Measurements from ENCODE around the gene NRM.

NRM gene

DNA sequence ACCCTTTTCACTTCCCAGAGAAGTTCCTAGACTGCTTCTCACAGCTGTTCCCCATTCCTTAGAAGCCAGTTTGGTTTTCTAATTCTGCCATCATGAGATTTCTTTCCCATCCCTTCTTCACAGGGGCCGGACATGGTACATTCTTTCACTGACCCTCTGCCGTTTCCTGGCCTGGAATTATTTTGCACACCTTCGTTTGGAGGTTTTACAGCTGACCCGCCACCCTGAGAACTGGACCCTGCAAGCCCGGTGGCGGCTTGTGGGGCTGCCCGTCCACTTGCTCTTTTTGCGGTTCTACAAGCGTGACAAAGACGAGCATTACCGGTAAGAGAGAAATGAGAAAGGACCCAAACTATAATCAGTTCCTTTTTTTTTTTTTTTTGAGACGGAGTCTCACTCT is 39.6 kb downstream of the NRM start:
- DNase-seq = no peak
- no peaks in the 10 kb centered on the region for H3K9me3 ChIP-seq
- no peak overlapping the region for H3K4me3 ChIP-seq (ENCODE audit: low read depth, low read length)
- TF ChIP-seq CTCF (IDR thresholded peaks at IDR 0.05; ENCODE audit: low read depth, low read length) = no peak
- H3K27me3 ChIP-seq = no peaks in the 10 kb centered on the region
- H3K4me1 ChIP-seq = no peaks in the 10 kb centered on the region; the same call in 1 of the 2 replicates
- H3K36me3 ChIP-seq = peaks cover 51% of the 10 kb centered on the region

DNA sequence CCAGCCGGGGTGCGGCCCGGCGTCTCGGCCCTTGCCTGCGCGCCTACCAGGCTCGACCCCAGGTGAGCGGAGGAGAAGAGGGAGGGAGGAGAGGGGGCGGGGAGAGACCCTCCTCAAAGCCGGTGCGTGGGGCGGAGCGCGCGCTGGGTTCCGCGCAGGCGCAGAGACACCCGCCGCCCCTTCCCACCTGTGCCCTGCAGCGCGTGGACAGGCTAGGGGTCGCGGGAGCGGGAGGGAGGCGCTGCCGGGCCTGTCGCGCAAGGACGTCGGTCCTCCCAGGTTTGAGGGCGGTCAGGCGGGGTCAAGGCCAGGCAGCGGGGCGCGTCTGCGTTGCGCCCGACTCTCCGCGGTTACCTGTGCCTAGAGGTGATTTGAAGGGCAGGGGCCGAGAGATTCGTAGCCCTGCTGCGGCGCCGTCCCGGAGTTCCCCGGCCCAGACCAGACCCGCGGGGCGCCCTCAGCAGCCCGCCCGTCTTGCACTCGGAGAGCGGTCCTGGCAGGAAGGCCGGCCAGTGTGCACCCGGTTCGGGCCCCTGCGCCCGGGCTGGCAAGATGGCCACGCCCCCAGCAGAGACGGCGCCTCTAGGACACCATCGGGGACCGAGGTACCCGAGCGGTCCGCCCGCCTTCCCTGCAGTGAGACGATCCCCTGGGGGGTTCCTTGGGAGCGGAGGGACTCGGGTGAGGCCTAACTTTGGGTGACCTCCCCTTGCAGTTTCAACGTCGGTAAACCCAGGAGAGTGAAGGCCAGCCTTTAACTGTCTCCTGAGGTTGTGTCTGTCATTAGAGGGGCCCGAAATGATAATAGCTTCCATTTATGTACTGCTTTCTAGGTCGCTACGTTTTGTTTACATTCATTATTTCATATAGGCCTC is 43.3 kb downstream of the NRM start:
- no peaks in the 10 kb centered on the region for H3K27me3 ChIP-seq
- no peaks in the 10 kb centered on the region; the same call in 1 of the 2 replicates for H3K4me1 ChIP-seq
- H3K4me3 ChIP-seq (ENCODE audit: low read depth, low read length) = peak overlapping the region; percentile 87
- H3K36me3 ChIP-seq = peaks cover 17% of the 10 kb centered on the region
- no peak for TF ChIP-seq CTCF (IDR thresholded peaks at IDR 0.05; ENCODE audit: low read depth, low read length)
- H3K9me3 ChIP-seq = no peaks in the 10 kb centered on the region
- peak; percentile 85 for DNase-seq

GRCh38 chr6:30646450-30647241 is 44.1 kb downstream of the NRM start, which contains the start of gene C6orf136:
Gene C6orf136, plus strand, starts transcription at chr6:30647133. Its CDS starts 99 bp downstream, at chr6:30647232.
- H3K9me3 ChIP-seq = no peaks in the 10 kb centered on the region
- DNase-seq = peak; percentile 94
- peaks cover 8% of the 10 kb centered on the region for H3K36me3 ChIP-seq
- H3K4me1 ChIP-seq = no peaks in the 10 kb centered on the region; the same call in 1 of the 2 replicates
- no peak for TF ChIP-seq CTCF (IDR thresholded peaks at IDR 0.05; ENCODE audit: low read depth, low read length)
- H3K4me3 ChIP-seq (ENCODE audit: low read depth, low read length) = peak within 1 kb of the TSS; percentile 87
- H3K27me3 ChIP-seq = no peaks in the 10 kb centered on the region

DNA sequence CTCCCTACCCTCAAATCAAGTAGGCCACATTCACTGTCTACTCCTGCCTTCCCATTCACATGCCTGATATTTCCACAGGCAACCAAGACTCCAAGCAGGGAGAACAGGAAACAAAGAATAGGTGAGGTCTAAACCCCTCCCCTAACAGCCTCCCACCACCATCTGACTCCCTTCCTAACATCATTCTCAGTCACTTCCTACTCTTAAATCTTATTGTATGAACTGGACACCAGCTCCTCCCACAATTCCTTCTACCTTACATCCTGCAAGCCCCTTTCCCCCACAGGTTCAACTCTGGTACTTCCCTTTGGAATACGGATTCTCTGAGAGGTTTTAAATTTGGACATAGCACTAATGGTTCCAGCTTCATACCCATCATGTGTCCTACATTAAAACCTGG is 44.8 kb downstream of the NRM start:
- Histone ChIP-seq H3K36me3 (peaks cover 2% of the 10 kb centered on the region), H3K27me3 (no peaks in the 10 kb centered on the region), H3K9me3 (no peaks in the 10 kb centered on the region), H3K4me3 (ENCODE audit: low read depth, low read length) (no peak overlapping the region), H3K4me1 (no peaks in the 10 kb centered on the region; the same call in 1 of the 2 replicates)
- DNase-seq = no peak
- TF ChIP-seq CTCF (IDR thresholded peaks at IDR 0.05; ENCODE audit: low read depth, low read length) = no peak

DNA sequence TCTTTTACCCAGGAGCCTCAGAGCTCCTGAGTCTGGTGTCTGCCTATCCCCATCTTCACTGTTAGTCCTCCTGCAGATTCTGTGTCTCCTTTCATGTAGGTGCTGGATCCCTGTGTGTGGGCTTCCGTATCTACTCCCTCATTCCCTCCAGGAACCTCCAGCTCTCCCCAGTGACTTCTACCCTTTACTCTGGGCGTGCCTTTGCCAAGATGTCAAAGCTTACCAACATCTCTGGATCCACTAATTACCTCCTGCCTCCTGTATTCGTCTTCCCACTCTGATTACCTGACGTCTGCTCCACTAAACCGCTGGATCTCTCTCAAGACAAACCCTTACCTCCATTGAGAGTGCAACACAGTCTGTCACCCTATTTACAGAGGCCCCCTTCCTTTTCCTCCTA is 46.0 kb downstream of the NRM start:
- Histone ChIP-seq H3K27me3 (no peaks in the 10 kb centered on the region), H3K4me3 (ENCODE audit: low read depth, low read length) (no peak overlapping the region), H3K9me3 (no peaks in the 10 kb centered on the region), H3K4me1 (no peaks in the 10 kb centered on the region; the same call in 1 of the 2 replicates), H3K36me3 (no peaks in the 10 kb centered on the region; the same call in 1 of the 2 replicates)
- no peak for TF ChIP-seq CTCF (IDR thresholded peaks at IDR 0.05; ENCODE audit: low read depth, low read length)
- DNase-seq = no peak
